HepG2 (cell line): ENCODE results near the gene ARAP3. TPM values are rescaled to one million over a fixed set of nuclear protein-coding genes. Genes with fewer than 3 reads are reported as not detected.

Experiments
- ARID3A ChIP-seq: IDR thresholded peaks from 2 replicates; pipeline ENCODE4 v1.6.1; 2012; ENCODE audit warnings: low read depth, low read length, improper control_type of control experiment
- CREM ChIP-seq, 2 experiments: sonication (generic) in 1 of 2; formaldehyde crosslinking in 1 of 2; IDR thresholded peaks; 2 replicates each; pipeline versions ENCODE4 v1.4.0 to v1.6.1; 2016 to 2020; ENCODE audit warnings: antibody characterized with exemption in 1 of 2, mild to moderate bottlenecking in 1 of 2, missing genetic modification reagents in 1 of 2
- EED ChIP-seq: sonication (generic); formaldehyde crosslinking; IDR thresholded peaks from 2 replicates; pipeline ENCODE4 v1.5.0; 2020; ENCODE audit warnings: mild to moderate bottlenecking, missing genetic modification reagents
- HNRNPL ChIP-seq: fragments of 200-400 bp; formaldehyde crosslinking; IDR thresholded peaks from 2 replicates; pipeline ENCODE4 v1.6.1; 2017; ENCODE audit warnings: mild to moderate bottlenecking, low read depth, low read length
- JUNB ChIP-seq: sonication (generic); formaldehyde crosslinking; IDR thresholded peaks from 2 replicates; pipeline ENCODE4 v1.8.0; 2022; ENCODE audit warnings: missing genetic modification reagents, mild to moderate bottlenecking, borderline replicate concordance
- KLF9 ChIP-seq: IDR thresholded peaks from 2 replicates; pipeline ENCODE4 v1.6.1; 2016; ENCODE audit warnings: low read depth
- MEIS2 ChIP-seq: sonication (generic); formaldehyde crosslinking; IDR thresholded peaks from 2 replicates; pipeline ENCODE4 v1.9.0; 2021; ENCODE audit warnings: mild to moderate bottlenecking, missing genetic modification reagents
- MLX ChIP-seq: IDR thresholded peaks from 2 replicates; pipeline ENCODE4 v1.6.1; 2016
- PPARG ChIP-seq: conservative IDR thresholded peaks from 2 replicates; pipeline ENCODE4 v1.6.1; 2016; ENCODE audit warnings: missing biosample characterization, missing genetic modification reagents
- REXO4 ChIP-seq: sonication (generic); formaldehyde crosslinking; IDR thresholded peaks from 2 replicates; pipeline ENCODE4 v1.8.0; 2022; ENCODE audit warnings: missing genetic modification reagents, mild to moderate bottlenecking, borderline replicate concordance
- SMARCC2 ChIP-seq: fragments of 450-650 bp; IDR thresholded peaks from 2 replicates; pipeline ENCODE4 v1.6.1; 2017; ENCODE audit warnings: antibody characterized with exemption, mild to moderate bottlenecking
- SMARCE1 ChIP-seq: fragments of 450-650 bp; IDR thresholded peaks from 2 replicates; pipeline ENCODE4 v1.6.1; 2017; ENCODE audit warnings: borderline replicate concordance
- ZBTB38 ChIP-seq: sonication (generic); formaldehyde crosslinking; IDR thresholded peaks from 2 replicates; pipeline ENCODE4 v1.5.1; 2020; ENCODE audit warnings: mild to moderate bottlenecking, missing genetic modification reagents
- ZFP36L1 ChIP-seq: sonication (generic); formaldehyde crosslinking; IDR thresholded peaks from 2 replicates; pipeline ENCODE4 v1.8.0; 2022; ENCODE audit warnings: mild to moderate bottlenecking, missing genetic modification reagents, moderate library complexity
- ZNF33B ChIP-seq: sonication (generic); formaldehyde crosslinking; IDR thresholded peaks from 2 replicates; pipeline ENCODE4 v1.5.1; 2020; ENCODE audit warnings: mild to moderate bottlenecking, missing genetic modification reagents
- ZNF512 ChIP-seq: sonication (generic); formaldehyde crosslinking; IDR thresholded peaks from 2 replicates; pipeline ENCODE4 v1.4.0; 2020; ENCODE audit warnings: mild to moderate bottlenecking, missing genetic modification reagents
- ZNF678 ChIP-seq: sonication (generic); formaldehyde crosslinking; IDR thresholded peaks from 2 replicates; pipeline ENCODE4 v1.4.0; 2020; ENCODE audit warnings: mild to moderate bottlenecking, missing genetic modification reagents
- ZNF746 ChIP-seq: sonication (generic); formaldehyde crosslinking; IDR thresholded peaks from 2 replicates; pipeline ENCODE4 v1.8.0; 2022; ENCODE audit warnings: mild to moderate bottlenecking, missing genetic modification reagents
- ZNF772 ChIP-seq: sonication (generic); formaldehyde crosslinking; IDR thresholded peaks from 2 replicates; pipeline ENCODE4 v1.5.0; 2020; ENCODE audit warnings: mild to moderate bottlenecking, missing genetic modification reagents
- polyA plus RNA-seq, 8 experiments: library from polyadenylated mRNA; depleted of rRNA in 3 of 8; stranded (reverse) in 7 of 8; unstranded in 1 of 8; fragments of >200 nt; fragmentation: Illumina TruSeq in 4 of 8; extraction: Trizol in 4 of 8; gene quantifications; 2 replicates each; pipeline versions ENCODE4 v1.2.1 to v1.2.3, GENCODE V29; 2011 to 2016; ENCODE audit warnings: low read depth in 4 of 8, missing spikeins in 1 of 8, mixed read lengths in 1 of 8; ENCODE audit not compliant: insufficient read depth in 1 of 8
- total RNA-seq, 5 experiments: library from RNA; depleted of rRNA; stranded (reverse); fragments of >200 nt; fragmentation: Illumina TruSeq; extraction: Trizol; gene quantifications; 2 replicates each; pipeline ENCODE4 v1.2.3, GENCODE V29; 2016; ENCODE audit warnings: low read depth in 1 of 5
- TF ChIP-seq, protein P1 (sequence below): IDR thresholded peaks from 2 replicates; pipeline ENCODE4 v1.6.1; 2016; ENCODE audit warnings: low read depth, control low read depth
- TF ChIP-seq, protein P2 (sequence below): sonication (generic); formaldehyde crosslinking; IDR thresholded peaks from 2 replicates; pipeline ENCODE4 v1.4.0; 2020; ENCODE audit warnings: missing genetic modification reagents
- TF ChIP-seq, protein P3 (sequence below): sonication (generic); formaldehyde crosslinking; IDR thresholded peaks from 2 replicates; pipeline ENCODE4 v1.4.0; 2020; ENCODE audit warnings: missing genetic modification reagents
- TF ChIP-seq, protein P4 (sequence below): IDR thresholded peaks from 2 replicates; pipeline ENCODE4 v1.6.1; 2016; ENCODE audit warnings: missing genetic modification reagents, missing compliant biosample characterization

ARAP3 gene
- total and polyA plus RNA-seq, 2 of the 13 experiments (the other 11 are each of a cell fraction or from before 2014, with no cell fraction given) = 0.25 TPM; not detected in 1

GRCh38 chr5:141637767-141638419 is 44.1 kb downstream of the ARAP3 start (continued):
- TF ChIP-seq, protein P1, sequence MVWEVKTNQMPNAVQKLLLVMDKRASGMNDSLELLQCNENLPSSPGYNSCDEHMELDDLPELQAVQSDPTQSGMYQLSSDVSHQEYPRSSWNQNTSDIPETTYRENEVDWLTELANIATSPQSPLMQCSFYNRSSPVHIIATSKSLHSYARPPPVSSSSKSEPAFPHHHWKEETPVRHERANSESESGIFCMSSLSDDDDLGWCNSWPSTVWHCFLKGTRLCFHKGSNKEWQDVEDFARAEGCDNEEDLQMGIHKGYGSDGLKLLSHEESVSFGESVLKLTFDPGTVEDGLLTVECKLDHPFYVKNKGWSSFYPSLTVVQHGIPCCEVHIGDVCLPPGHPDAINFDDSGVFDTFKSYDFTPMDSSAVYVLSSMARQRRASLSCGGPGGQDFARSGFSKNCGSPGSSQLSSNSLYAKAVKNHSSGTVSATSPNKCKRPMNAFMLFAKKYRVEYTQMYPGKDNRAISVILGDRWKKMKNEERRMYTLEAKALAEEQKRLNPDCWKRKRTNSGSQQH (CRISPR knock-in tag) = no peak
- TF ChIP-seq MEIS2 (CRISPR knock-in tag) (no peak), ZNF678 (CRISPR knock-in tag) (no peak), PPARG (CRISPR knock-in tag) (no peak), CREM (IDR thresholded peaks at IDR 0.05) (no peak), CREM (CRISPR knock-in tag; IDR thresholded peaks at IDR 0.05) (no peak), ZFP36L1 (no peak), MLX (CRISPR knock-in tag) (no peak), ARID3A (no peak), SMARCC2 (no peak), JUNB (CRISPR knock-in tag) (no peak), HNRNPL (no peak), ZBTB38 (CRISPR knock-in tag) (peak; percentile 70), ZNF746 (no peak), SMARCE1 (no peak), EED (CRISPR knock-in tag) (no peak), ZNF512 (CRISPR knock-in tag) (no peak), KLF9 (CRISPR knock-in tag) (0 out of 2 replicates have a peak, but pooled peaks have one; percentile 6), REXO4 (no peak), ZNF772 (no peak), ZNF33B (CRISPR knock-in tag) (no peak)
- TF ChIP-seq, protein P2, sequence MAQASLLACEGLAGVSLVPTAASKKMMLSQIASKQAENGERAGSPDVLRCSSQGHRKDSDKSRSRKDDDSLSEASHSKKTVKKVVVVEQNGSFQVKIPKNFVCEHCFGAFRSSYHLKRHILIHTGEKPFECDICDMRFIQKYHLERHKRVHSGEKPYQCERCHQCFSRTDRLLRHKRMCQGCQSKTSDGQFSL (CRISPR knock-in tag) = no peak
- TF ChIP-seq, protein P3, sequence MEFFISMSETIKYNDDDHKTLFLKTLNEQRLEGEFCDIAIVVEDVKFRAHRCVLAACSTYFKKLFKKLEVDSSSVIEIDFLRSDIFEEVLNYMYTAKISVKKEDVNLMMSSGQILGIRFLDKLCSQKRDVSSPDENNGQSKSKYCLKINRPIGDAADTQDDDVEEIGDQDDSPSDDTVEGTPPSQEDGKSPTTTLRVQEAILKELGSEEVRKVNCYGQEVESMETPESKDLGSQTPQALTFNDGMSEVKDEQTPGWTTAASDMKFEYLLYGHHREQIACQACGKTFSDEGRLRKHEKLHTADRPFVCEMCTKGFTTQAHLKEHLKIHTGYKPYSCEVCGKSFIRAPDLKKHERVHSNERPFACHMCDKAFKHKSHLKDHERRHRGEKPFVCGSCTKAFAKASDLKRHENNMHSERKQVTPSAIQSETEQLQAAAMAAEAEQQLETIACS = no peak
- TF ChIP-seq, protein P4, sequence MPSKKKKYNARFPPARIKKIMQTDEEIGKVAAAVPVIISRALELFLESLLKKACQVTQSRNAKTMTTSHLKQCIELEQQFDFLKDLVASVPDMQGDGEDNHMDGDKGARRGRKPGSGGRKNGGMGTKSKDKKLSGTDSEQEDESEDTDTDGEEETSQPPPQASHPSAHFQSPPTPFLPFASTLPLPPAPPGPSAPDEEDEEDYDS = no peak
